K562 (cell line): ENCODE measurements around the gene TMEM203.

ENCODE experiments used
- ARHGAP35 ChIP-seq: fragments of 450-650 bp; IDR thresholded peaks from 2 replicates; pipeline ENCODE4 v1.6.1; 2018; ENCODE audit not compliant: partially characterized antibody
- ARID1B ChIP-seq: fragments of 450-650 bp; IDR thresholded peaks from 2 replicates; pipeline ENCODE4 v1.6.1; 2016; ENCODE audit warnings: antibody characterized with exemption, mild to moderate bottlenecking, inconsistent platforms
- BRCA1 ChIP-seq, 2 experiments: fragments of 450-650 bp in 1 of 2; sonication (generic) in 1 of 2; formaldehyde crosslinking in 1 of 2; IDR thresholded peaks; 2 replicates each; pipeline versions ENCODE4 v1.5.0 to v1.6.1; 2017 to 2020; ENCODE audit warnings: mild to moderate bottlenecking in 1 of 2, missing genetic modification reagents in 1 of 2
- CEBPB ChIP-seq: fragments of 450-650 bp; IDR thresholded peaks from 2 replicates; pipeline ENCODE4 v1.6.1; 2016; ENCODE audit warnings: missing genetic modification characterization, missing compliant biosample characterization
- CTCF ChIP-seq, 3 experiments: IDR thresholded peaks in 2 of 3; conservative IDR thresholded peaks in 1 of 3; 2 replicates each; pipeline ENCODE4 v1.5.1; 2011 to 2012; ENCODE audit warnings: low read length in 3 of 3, mild to moderate bottlenecking in 3 of 3, control low read depth in 2 of 3, improper control_type of control experiment in 1 of 3, inconsistent platforms in 1 of 3, low read depth in 1 of 3, mixed read lengths in 1 of 3, moderate library complexity in 1 of 3; ENCODE audit not compliant: insufficient read depth in 2 of 3
- DEAF1 ChIP-seq: fragments of 450-650 bp; formaldehyde crosslinking; IDR thresholded peaks from 2 replicates; pipeline ENCODE4 v1.4.0; 2020; ENCODE audit warnings: mild to moderate bottlenecking, moderate library complexity
- MYC ChIP-seq, 2 experiments: fragments of 250-450 bp in 1 of 2; sonication (Bioruptor Pico) in 1 of 2; IDR thresholded peaks; 2 replicates each; pipeline versions ENCODE4 v1.5.1 to v1.6.1; 2012 to 2021; ENCODE audit warnings: low read depth in 2 of 2, borderline replicate concordance in 1 of 2, improper control_type of control experiment in 1 of 2, low read length in 1 of 2, mild to moderate bottlenecking in 1 of 2, moderate library complexity in 1 of 2
- NFYB ChIP-seq: IDR thresholded peaks from 2 replicates; pipeline ENCODE4 v1.6.1; 2011; ENCODE audit warnings: mild to moderate bottlenecking, moderate library complexity; ENCODE audit not compliant: insufficient read length; ENCODE audit errors: extremely low read depth
- PCBP1 ChIP-seq: fragments of 200-400 bp; formaldehyde crosslinking; IDR thresholded peaks from 2 replicates; pipeline ENCODE4 v1.6.1; 2018; ENCODE audit warnings: mild to moderate bottlenecking, low read depth, low read length; ENCODE audit not compliant: poor library complexity, severe bottlenecking
- SAFB ChIP-seq: fragments of 200-400 bp; formaldehyde crosslinking; IDR thresholded peaks from 2 replicates; pipeline ENCODE4 v1.6.1; 2017; ENCODE audit warnings: low read depth, low read length, borderline replicate concordance

- TF ChIP-seq CTCF (IDR thresholded peaks at IDR 0.05 in 2 of 3, conservative IDR thresholded peaks at IDR 0.05 in 1 of 3; ENCODE audit: insufficient read depth in 2 of 3, low read depth in 1 of 3, low read length in 3 of 3) = no peak
- no peak for TF ChIP-seq SAFB
- no peak for TF ChIP-seq CEBPB (tag)
- TF ChIP-seq DEAF1 (CRISPR knock-in tag) = no peak
- TF ChIP-seq MYC (IDR thresholded peaks at IDR 0.05; ENCODE audit: low read depth, low read length) = no peak
- TF ChIP-seq MYC (CRISPR knock-in tag; IDR thresholded peaks at IDR 0.05; ENCODE audit: borderline replicate concordance, low read depth) = no peak
- TF ChIP-seq NFYB = no peak
- TF ChIP-seq ARID1B = no peak
- no peak for TF ChIP-seq ARHGAP35
- TF ChIP-seq BRCA1 (IDR thresholded peaks at IDR 0.05) = no peak
- TF ChIP-seq BRCA1 (CRISPR knock-in tag; IDR thresholded peaks at IDR 0.05) = no peak
- TF ChIP-seq PCBP1 = no peak
These were observed 39.3 kb upstream of the TMEM203 start for GRCh38 chr9:137244486-137245449.
